Mesenchymal stem cell (in vitro differentiated cells and primary cell): ENCODE data around the gene MINDY4.
"Not testable (repeated sequence)": the region's sequence is repeated elsewhere in the genome, so short reads cannot be mapped to it uniquely, and the experiment has no call there.

ENCODE experiments used
- DNase-seq: peaks from one replicate; pipeline ENCODE4 v3.0.0-alpha.2; 2013
- H2AFZ ChIP-seq: one replicate; pipeline ENCODE4 v1.6.1; 2013; ENCODE audit warnings: low read depth, mild to moderate bottlenecking, control low read depth, inconsistent platforms, low read length, moderate library complexity
- H2AK5ac ChIP-seq: 2 replicates; pipeline ENCODE4 v1.6.1; 2013; ENCODE audit warnings: low read length, moderate library complexity, mild to moderate bottlenecking, inconsistent platforms; ENCODE audit not compliant: severe bottlenecking
- H2BK120ac ChIP-seq: one replicate; pipeline ENCODE4 v1.6.1; 2013; ENCODE audit warnings: low read depth, mild to moderate bottlenecking, inconsistent platforms, low read length, moderate library complexity
- H2BK12ac ChIP-seq, 2 experiments: one replicate each; pipeline ENCODE4 v1.6.1; 2013; ENCODE audit warnings: inconsistent platforms in 2 of 2, low read length in 2 of 2, mild to moderate bottlenecking in 2 of 2, moderate library complexity in 2 of 2, control low read depth in 1 of 2
- H2BK15ac ChIP-seq: one replicate; pipeline ENCODE4 v1.6.1; 2013; ENCODE audit warnings: mild to moderate bottlenecking, low read depth, inconsistent platforms; ENCODE audit not compliant: poor library complexity, severe bottlenecking
- H2BK5ac ChIP-seq: 2 replicates; pipeline ENCODE4 v1.6.1; 2013; ENCODE audit warnings: low read depth, mild to moderate bottlenecking, low read length, control low read depth, inconsistent platforms; ENCODE audit not compliant: poor library complexity, severe bottlenecking
- H3K14ac ChIP-seq, 2 experiments: one replicate each; pipeline ENCODE4 v1.6.1; 2013; ENCODE audit warnings: inconsistent platforms in 2 of 2, low read length in 2 of 2, control low read depth in 1 of 2, mild to moderate bottlenecking in 1 of 2, moderate library complexity in 1 of 2
- H3K18ac ChIP-seq, 2 experiments: one replicate each; pipeline ENCODE4 v1.6.1; 2013; ENCODE audit warnings: inconsistent platforms in 2 of 2, low read length in 2 of 2, control low read depth in 1 of 2, low read depth in 1 of 2, mild to moderate bottlenecking in 1 of 2
- H3K23ac ChIP-seq, 2 experiments: one replicate each; pipeline ENCODE4 v1.6.1; 2013; ENCODE audit warnings: inconsistent platforms in 2 of 2, low read length in 2 of 2, mild to moderate bottlenecking in 2 of 2, moderate library complexity in 2 of 2, control low read depth in 1 of 2
- H3K27ac ChIP-seq: 2 replicates; pipeline ENCODE4 v1.5.1; 2013; ENCODE audit warnings: mild to moderate bottlenecking, moderate library complexity, low read length, control low read depth, inconsistent platforms; ENCODE audit not compliant: poor library complexity, severe bottlenecking
- H3K27me3 ChIP-seq, 2 experiments: 2 replicates each; pipeline versions ENCODE4 v1.6.1 to v1.7.0; 2013; ENCODE audit warnings: low read length in 2 of 2, mild to moderate bottlenecking in 2 of 2, moderate library complexity in 2 of 2, control low read depth in 1 of 2, inconsistent platforms in 1 of 2; ENCODE audit not compliant: control insufficient read depth in 1 of 2, insufficient read depth in 1 of 2
- H3K36me3 ChIP-seq, 2 experiments: 2 replicates each; pipeline versions ENCODE4 v1.6.1 to v1.7.0; 2013; ENCODE audit warnings: low read length in 2 of 2, control low read depth in 1 of 2, inconsistent platforms in 1 of 2, low read depth in 1 of 2, mild to moderate bottlenecking in 1 of 2; ENCODE audit not compliant: insufficient read depth in 2 of 2, control insufficient read depth in 1 of 2
- H3K4ac ChIP-seq, 2 experiments: one replicate each; pipeline ENCODE4 v1.6.1; 2013; ENCODE audit warnings: inconsistent platforms in 2 of 2, low read length in 2 of 2, mild to moderate bottlenecking in 2 of 2, moderate library complexity in 2 of 2, control low read depth in 1 of 2, low read depth in 1 of 2
- H3K4me1 ChIP-seq: 2 replicates; pipeline ENCODE4 v1.6.1; 2013; ENCODE audit warnings: low read depth, low read length, control low read depth; ENCODE audit not compliant: control insufficient read depth, insufficient read depth
- H3K4me2 ChIP-seq: 2 replicates; pipeline ENCODE4 v1.6.1; 2013; ENCODE audit warnings: low read length, mild to moderate bottlenecking, inconsistent platforms; ENCODE audit not compliant: poor library complexity, severe bottlenecking
- H3K4me3 ChIP-seq, 2 experiments: 2 replicates each; pipeline versions ENCODE4 v1.5.1 to v1.7.0; 2013; ENCODE audit warnings: low read length in 2 of 2, mild to moderate bottlenecking in 2 of 2, control low read depth in 1 of 2, low read depth in 1 of 2; ENCODE audit not compliant: insufficient read depth in 1 of 2
- H3K79me1 ChIP-seq: replicated peaks from 2 replicates; pipeline ENCODE4 v1.6.1; 2013; ENCODE audit warnings: mild to moderate bottlenecking, control low read depth, low read length, inconsistent platforms; ENCODE audit not compliant: poor library complexity, severe bottlenecking
- H3K9ac ChIP-seq: 2 replicates; pipeline ENCODE4 v1.7.0; 2013; ENCODE audit warnings: mild to moderate bottlenecking, low read length, moderate library complexity
- H3K9me3 ChIP-seq: 2 replicates; pipeline ENCODE4 v1.7.0; 2013; ENCODE audit warnings: mild to moderate bottlenecking, low read length; ENCODE audit not compliant: control insufficient read depth
- H4K8ac ChIP-seq: one replicate; pipeline ENCODE4 v1.6.1; 2013; ENCODE audit warnings: inconsistent platforms, mild to moderate bottlenecking, low read length, moderate library complexity
- H4K91ac ChIP-seq: one replicate; pipeline ENCODE4 v1.6.1; 2013; ENCODE audit warnings: mild to moderate bottlenecking, low read length, inconsistent platforms
- WGBS: methylation state at CpG from one replicate; pipeline ENCODE4 v1.1.7; 2013; ENCODE audit warnings: mixed read lengths; 5-methylcytosine and 5-hydroxymethylcytosine counted together

The MINDY4 gene

DNA sequence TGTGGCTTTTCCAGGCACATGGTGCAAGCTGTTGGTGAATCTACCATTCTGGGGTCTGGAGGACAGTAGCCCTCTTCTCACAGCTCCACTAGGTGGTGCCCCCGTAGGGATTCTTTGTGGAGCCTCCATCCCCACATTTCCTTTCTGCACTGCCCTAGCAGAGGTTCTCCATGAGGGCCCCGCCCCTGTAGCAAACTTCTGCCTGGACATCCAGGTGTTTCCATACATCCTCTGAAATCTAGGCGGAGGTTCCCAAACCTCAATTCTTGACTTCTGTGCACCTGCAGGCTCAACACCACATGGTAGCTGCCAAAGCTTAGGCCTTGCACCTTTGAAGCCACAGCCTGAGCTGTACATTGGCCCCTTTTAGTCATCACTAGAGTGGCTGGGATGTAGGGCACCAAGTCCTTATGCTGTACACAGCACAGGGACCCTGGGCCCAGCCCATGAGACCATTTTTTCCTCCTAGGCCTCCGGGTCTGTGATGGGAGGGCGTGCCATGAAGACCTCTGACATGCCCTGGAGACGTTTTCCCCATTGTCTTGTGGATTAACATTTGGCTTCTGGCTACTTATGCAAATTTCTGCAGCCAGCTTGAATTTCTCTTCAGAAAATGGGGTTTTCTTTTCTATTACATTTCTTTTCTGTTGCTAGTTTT lies 62.9 kb downstream of the MINDY4 start:
- not testable (repeated sequence) for H3K4me3 ChIP-seq, H3K4ac ChIP-seq, H2BK15ac ChIP-seq, H2AFZ ChIP-seq, DNase-seq, H2AK5ac ChIP-seq, H2BK12ac ChIP-seq, H3K9me3 ChIP-seq, H3K27ac ChIP-seq, H2BK5ac ChIP-seq, H3K18ac ChIP-seq, H4K91ac ChIP-seq, H3K27me3 ChIP-seq, H3K9ac ChIP-seq, H2BK120ac ChIP-seq, H3K14ac ChIP-seq, H3K23ac ChIP-seq, H4K8ac ChIP-seq, H3K4me2 ChIP-seq, H3K4me1 ChIP-seq
- WGBS: 97% methylated on average over 6 of the region's 6 CpGs
- Histone ChIP-seq H3K79me1 (peaks cover 15% of the 10 kb centered on the region), H3K36me3 (peaks cover 55 to 89% of the 10 kb centered on the region in 2 experiments)

DNA sequence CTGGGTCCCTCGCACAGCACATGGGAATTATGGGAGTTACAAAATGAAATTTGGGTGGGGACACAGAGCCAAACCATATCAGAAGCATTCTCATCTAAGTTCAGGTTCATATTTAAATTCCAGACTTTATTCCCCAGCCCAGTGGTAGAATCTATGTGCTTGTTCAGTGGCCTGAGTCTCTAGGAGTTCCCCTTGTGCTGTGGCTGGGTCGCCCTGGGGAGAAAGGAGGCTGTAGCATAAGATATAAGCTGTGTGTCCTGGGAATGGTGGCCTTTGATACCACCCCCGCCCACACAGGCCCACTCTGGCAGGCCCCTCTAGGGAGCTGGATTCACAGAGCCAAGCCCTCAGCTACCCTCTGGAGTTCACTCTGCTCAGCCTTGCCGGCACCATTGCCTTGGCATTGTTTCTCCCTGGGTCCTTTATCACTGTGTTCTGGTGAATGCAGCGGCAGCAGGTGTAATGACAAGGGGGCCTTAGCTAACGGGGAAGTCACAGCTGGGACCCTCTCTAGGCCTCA lies 64.2 kb downstream of the MINDY4 start:
- Histone ChIP-seq H2BK5ac (no peak overlapping the region), H3K4ac (no peak overlapping the region), H3K9ac (no peak overlapping the region), H2BK12ac (no peak overlapping the region), H3K4me3 (no peak overlapping the region), H2AK5ac (no peak overlapping the region), H3K4me1 (no peaks in the 10 kb centered on the region), H4K8ac (no peak overlapping the region), H3K27ac (no peak overlapping the region), H3K14ac (no peak overlapping the region), H3K27me3 (no peaks in the 10 kb centered on the region), H4K91ac (no peak overlapping the region), H2BK15ac (no peak overlapping the region), H3K9me3 (no peaks in the 10 kb centered on the region), H3K18ac (no peak overlapping the region), H3K4me2 (no peak overlapping the region), H3K23ac (no peak overlapping the region), H2BK120ac (no peak overlapping the region), H3K79me1 (peaks cover 13% of the 10 kb centered on the region), H2AFZ (no peak overlapping the region), H3K36me3 (peaks cover 58 to 89% of the 10 kb centered on the region in 2 experiments)
- WGBS: 96% methylated on average over 6 of the region's 6 CpGs
- no peak for DNase-seq

DNA sequence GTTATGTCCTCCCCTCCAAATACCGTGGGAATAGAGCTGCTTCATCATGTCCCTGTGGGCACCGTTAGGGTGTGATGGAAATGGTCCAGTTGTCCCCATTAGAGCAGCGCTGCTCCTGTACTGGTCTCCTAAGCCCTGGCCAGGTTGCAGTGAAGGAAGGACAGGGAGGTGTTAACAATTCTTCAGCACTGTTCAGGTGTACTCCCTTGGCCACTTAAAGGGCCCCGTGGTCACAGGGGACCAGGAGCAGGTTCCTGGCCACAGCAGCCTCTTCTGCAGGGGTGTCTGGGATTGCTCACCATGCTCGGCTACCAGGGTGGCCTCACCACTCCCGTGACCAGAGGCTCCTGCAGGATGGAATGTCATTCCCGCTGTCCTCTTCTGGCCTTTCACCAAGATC lies 65.8 kb downstream of the MINDY4 start:
- Histone ChIP-seq H3K18ac (no peak overlapping the region), H3K23ac (no peak overlapping the region), H4K91ac (no peak overlapping the region), H3K9ac (no peak overlapping the region), H2BK12ac (no peak overlapping the region), H2AK5ac (no peak overlapping the region), H2BK120ac (no peak overlapping the region), H3K14ac (no peak overlapping the region), H3K79me1 (peaks cover 7% of the 10 kb centered on the region), H3K4ac (no peak overlapping the region), H3K27me3 (no peaks in the 10 kb centered on the region), H3K36me3 (peaks cover 60 to 92% of the 10 kb centered on the region in 2 experiments), H2BK5ac (no peak overlapping the region), H3K4me3 (no peak overlapping the region), H4K8ac (no peak overlapping the region), H2AFZ (no peak overlapping the region), H3K4me2 (no peak overlapping the region), H3K27ac (no peak overlapping the region), H3K4me1 (no peaks in the 10 kb centered on the region), H3K9me3 (no peaks in the 10 kb centered on the region), H2BK15ac (no peak overlapping the region)
- DNase-seq: no peak
- 90% methylated on average over 7 of the region's 7 CpGs for WGBS

DNA sequence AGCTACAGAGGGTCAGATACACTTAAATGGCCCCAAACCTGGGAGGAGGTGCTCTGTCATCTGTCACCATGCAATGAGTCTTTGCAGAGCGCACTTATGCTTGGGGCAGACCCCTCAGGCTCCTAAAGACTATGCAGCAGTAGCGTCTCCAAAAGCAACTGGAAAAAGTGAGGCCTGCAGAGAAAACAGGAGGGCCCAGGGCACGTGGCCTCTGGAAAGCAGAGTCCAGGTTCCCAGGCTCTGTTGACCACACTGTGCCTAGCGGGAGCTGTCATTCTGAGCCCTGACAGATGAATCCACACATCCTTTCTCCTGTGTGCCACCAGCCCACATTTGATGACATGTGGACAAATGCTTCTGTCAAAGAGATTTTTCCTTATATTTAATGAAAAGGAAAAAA lies 66.4 kb downstream of the MINDY4 start:
- peaks cover 9% of the 10 kb centered on the region for H3K79me1 ChIP-seq
- H2BK15ac ChIP-seq: no peak overlapping the region
- no peak overlapping the region for H2AK5ac ChIP-seq
- H3K18ac ChIP-seq: no peak overlapping the region
- peaks cover 63 to 93% of the 10 kb centered on the region in 2 experiments for H3K36me3 ChIP-seq
- H3K4me3 ChIP-seq: no peak overlapping the region
- H2BK120ac ChIP-seq: no peak overlapping the region
- H4K91ac ChIP-seq: no peak overlapping the region
- H3K23ac ChIP-seq: no peak overlapping the region
- no peak overlapping the region for H3K4ac ChIP-seq
- no peaks in the 10 kb centered on the region for H3K27me3 ChIP-seq
- no peak overlapping the region for H3K4me2 ChIP-seq
- DNase-seq: no peak
- no peak overlapping the region for H2AFZ ChIP-seq
- H3K14ac ChIP-seq: no peak overlapping the region
- H3K4me1 ChIP-seq: no peaks in the 10 kb centered on the region
- H3K9ac ChIP-seq: no peak overlapping the region
- H4K8ac ChIP-seq: no peak overlapping the region
- 80% methylated on average over 4 of the region's 4 CpGs for WGBS
- H2BK5ac ChIP-seq: no peak overlapping the region
- no peak overlapping the region for H2BK12ac ChIP-seq
- no peak overlapping the region for H3K27ac ChIP-seq
- H3K9me3 ChIP-seq: no peaks in the 10 kb centered on the region
